GM19463 (cell line): ENCODE data around the gene CLDN24.
A peak's percentile ranks its signal among the peaks of the same experiment; 100 is the strongest.

Source experiments
- ATAC-seq: cut with Tn5 transposase; IDR thresholded peaks from one replicate; pipeline ENCODE4 v1.9.1; 2021; ENCODE audit warnings: mild to moderate bottlenecking, moderate library complexity; ENCODE audit not compliant: unreplicated experiment

The CLDN24 gene

DNA sequence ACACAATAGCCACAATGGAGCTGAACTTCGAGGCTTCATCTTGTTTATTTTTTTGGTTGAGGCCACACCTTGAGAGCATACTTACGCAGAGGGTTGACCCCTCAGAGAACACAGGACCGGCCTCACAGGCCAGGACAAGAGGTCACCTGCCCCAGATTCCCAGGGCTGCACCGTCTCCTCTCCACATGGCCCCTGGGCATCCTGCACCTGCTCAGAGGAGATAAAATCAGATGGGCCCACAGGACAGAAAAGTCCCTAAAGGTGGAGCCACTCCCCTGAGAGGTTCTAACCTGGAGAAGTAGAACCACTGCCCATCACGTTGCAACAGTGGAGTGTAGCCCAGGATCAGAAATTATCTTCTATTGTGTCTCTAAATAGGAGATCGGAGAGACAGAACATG lies 1.1 kb upstream of the CLDN24 start:
- ATAC-seq = no peak

DNA sequence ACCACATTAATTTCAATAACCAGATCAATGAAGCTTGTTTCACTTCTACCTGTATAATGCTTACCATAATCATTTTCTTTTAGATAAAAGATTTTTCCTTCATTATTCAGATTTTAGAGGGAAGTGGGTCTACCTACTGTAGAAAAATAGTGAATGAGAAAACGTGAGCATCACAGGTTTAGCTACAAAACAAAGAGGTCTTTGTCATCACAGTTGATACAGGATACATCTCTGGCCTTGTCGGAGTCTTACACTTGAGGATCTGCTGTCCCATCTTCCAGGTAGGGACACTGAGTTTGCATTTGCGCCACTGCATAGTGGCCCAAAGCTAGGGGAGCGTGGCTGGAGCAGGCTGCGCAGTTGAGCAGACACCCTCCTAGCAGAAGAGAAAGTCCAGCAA lies 710 bp downstream of the CLDN24 start:
- peak; percentile 14 for ATAC-seq

DNA sequence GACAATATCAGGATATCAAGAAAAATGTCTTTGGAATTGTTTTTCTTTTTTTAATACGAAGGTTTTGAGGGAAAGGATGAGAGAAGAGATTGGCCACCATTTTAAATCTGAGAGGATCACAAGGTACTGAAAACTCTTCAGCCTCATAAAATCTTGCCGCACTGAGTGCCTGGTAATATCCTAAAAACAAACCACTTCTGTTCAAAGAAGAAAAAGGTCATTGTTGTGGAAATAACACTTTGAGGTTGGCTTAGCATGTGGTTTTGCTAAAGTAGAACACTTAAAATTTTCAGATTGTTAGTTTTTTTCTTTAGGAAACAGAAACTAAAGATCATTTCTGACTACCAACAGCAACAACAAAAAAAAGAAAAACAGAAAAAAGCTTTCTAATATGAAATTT lies 1.1 kb downstream of the CLDN24 start:
- ATAC-seq = peak; percentile 77

DNA sequence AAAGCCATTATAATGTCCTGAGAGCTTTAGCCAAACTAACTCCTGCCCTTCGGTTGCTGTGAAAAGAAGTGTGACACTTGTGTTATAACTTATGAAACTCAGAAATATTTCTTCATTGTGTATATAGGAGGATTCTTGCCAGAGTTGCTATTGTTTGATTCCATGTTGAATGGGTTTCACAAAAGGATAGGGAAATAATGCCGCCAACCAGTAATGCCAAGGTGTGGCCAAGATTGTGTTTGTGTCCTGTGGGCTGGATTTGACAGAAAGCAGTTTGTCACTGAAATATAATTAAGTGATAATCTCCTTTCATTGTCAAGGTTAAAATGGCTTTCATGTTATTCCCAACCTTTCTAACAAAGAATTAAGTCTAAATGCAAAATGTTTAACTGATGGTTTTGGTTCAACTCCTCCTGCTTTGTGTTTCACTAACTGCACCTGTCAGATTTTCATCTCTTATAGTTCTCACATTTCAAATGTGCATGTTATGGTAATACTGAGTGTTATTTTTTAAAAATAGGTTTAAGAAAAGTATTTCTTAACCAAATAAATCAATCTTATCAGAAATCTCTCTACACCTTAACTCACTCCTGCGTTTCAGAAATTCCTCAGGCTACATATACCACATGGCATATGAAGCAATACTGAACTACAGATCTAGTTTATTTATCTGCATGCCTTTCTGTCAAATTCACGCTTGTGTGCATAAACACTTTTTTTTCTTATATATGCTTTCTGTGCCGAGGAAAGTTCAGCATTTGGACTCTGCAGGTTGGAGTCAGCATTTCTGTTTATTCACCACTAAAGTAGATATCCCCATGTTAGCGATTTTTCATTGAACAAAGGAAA lies 1.8 kb downstream of the CLDN24 start, which contains the start of gene CLDN22:
Gene CLDN22 (minus strand): TSS at position 66 of the 849 bp plus-strand sequence. CDS start 58 bp downstream, at position 8.
- ATAC-seq = no peak

DNA sequence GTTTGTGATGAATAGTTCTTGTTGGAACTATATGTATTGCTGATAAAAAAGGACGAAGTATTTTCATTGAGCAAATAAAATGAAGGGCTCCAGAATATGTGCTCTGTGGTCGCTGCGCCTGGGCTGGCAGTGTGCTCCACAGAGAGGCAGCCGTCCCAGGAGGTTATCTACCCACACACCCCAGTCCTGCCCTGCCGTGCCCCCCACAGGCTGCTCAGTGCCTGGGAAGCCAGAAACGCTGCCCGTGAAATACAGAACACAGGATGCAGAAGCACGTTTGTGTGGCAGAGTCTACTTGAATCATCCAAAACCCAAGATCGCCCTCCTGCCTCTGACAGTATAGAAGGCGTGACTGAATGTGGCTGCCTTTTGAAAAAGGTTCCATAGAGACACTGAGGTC lies 3.6 kb downstream of the CLDN24 start:
- ATAC-seq = no peak

DNA sequence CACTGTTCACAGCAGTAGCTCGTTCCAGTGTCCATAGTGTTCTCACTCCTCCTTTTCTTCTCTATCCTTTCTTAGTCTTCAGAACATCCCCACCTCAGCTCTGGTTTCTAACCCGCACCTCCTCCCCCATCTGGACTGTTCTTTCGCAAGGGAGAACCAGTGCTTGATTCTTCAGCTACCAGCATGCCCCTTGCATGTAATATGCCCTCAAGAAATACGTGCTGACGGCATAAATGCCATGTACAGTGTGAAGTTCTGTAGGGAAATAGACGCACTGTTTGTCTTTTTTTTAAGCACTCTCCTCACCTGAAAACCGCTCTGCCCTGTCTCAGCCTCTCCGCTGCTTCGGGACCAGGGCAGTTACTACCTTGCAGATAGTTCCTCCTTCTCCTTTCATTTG lies 7.4 kb downstream of the CLDN24 start:
- no peak for ATAC-seq

DNA sequence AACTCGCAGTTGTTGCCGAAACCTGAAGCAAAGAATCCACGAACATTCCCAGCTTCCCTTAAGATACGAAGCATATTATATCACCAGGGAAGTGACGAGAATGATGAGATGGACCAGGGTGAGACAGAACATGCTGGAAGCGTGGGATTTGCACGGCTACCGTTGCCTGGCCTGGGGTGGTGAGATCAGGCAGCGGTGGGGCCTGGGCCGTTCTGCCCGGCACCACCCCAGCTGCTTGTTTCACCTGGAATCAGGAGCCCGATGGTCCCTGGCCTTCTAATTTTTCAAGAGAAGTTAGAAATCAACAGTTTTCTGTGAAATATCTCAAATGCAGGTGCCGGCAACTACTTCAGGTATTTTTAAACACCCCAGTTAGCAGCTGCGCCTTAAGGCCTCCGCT lies 7.9 kb downstream of the CLDN24 start:
- ATAC-seq = no peak

DNA sequence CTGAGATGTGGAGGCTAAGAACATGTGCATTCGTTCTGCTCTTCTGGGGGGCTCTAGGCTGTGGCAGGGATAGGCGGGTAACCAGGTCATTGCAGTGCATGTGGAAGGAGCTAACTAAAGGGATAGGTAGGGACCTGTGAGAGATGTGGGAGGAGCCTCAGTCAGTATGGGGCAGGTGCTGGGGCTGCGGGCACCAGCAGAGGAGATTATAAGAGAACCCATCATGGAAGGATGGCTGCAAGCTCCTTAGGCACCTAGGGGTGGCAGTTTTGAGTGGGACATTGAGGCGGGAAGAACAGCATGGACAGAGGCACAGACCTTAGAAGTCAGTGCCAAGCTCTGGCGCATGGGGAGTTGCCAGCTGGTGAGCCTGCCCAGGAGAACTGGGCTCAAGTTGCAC lies 9.4 kb downstream of the CLDN24 start:
- no peak for ATAC-seq

DNA sequence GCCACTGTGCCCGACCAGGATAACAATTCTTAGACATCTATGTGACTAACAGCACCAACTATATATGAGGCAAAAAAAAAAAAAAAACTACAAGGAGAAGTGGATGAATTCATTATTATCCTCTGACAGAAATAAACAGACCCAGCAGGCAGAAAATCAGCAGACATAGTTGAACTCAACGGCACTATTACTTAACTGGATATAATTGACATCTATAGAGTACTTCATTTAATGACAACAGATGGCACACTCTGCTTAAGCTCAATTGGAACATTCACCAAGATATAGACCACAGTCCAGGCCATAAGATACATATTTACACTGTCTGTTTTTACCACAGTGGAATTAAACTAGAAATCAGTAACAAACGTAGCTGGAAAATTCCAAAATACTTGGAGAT lies 15.4 kb downstream of the CLDN24 start:
- no peak for ATAC-seq

DNA sequence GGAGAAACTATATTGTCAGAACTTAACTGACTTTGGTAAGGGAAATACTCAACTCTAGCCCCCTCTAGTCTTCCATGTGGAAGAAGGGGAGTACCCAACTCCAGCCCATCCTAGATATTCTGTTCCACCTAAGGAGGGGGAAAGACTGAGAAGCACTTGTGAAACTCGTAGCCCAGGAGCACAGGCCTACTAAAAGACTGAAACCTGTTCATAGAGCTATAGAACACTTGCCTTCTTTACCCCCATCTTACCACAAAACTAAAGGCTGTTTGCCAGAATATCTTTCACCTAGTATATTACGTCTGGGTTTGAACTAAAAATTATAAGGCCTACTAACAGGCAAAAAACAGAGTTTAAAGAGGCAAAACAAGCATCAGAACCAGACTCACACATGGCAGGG lies 17.7 kb downstream of the CLDN24 start:
- ATAC-seq = no peak

DNA sequence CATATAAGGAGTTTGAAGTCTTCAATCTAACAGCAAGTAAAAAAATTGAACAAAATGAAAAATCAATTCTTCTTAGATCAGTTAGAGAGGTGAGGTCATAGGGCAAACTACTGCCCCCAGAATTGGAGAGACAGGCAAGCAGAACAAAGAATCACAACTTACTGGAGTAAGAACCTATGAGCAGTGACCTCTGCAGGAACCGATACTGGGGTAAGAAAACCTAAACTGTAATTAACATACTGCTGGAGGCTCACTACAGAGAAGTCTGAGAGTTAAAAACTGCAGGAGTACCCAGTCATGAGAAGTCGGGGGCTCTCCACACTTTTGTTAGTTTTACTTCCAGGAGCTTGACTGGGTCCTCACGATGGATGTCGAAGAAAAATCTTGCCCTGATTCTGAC lies 18.2 kb downstream of the CLDN24 start:
- ATAC-seq = no peak

DNA sequence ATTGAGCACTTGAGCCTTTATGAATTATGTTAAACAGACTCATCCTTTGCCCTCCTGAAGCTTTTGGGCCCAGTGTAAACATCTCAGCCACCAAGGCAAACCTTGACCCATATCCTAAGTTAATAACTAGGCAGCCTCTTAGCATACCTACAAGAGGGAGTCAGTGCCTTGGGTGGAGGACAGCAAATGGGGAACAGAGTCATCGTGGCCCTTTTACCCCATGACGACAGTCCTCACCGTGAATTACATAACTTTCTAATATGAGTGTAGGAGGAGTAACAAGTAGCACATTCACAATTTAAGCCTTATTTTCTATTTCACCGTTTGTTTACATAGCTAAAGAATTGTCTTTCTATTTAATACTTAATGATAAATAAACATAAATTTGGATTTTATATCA lies 18.9 kb downstream of the CLDN24 start:
- ATAC-seq = no peak

DNA sequence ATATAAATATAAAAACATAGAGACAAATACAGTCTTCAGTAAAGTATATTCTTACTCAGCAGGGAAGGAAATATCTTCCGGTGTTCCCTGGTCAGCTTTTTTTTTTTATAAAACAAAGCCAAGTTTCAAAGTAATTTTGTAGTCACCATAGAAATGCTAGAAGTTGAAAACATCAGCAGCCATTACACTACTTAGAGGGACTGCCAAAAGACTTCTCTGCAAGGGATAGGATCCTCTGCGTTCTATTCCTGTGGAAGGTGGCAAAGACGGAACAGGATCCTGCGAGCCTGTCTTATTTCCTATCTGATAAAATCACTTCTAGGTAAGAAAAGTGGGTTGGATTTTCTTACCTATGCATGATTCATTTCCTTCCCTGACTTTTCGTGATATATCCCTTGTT lies 21.6 kb downstream of the CLDN24 start:
- ATAC-seq = no peak

DNA sequence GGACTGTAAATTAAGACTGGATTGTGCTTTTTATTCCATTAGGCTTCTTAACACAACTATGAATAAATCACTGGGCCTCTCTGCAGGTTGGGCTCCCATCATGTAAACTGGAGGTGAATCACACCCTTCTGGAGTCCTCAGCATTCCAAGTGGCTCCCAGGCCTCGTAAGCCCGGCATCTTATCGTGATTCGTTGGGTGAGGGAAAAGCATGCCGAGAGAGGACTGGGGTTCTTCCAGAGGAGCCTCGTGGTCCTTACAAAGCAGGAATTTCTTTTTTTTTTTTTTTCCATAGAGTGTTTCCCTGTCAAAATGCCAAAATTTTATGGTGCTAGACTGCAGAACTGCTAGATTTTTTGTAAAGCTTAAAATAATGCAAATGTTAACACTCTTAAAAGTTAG lies 22.2 kb downstream of the CLDN24 start:
- ATAC-seq = no peak

DNA sequence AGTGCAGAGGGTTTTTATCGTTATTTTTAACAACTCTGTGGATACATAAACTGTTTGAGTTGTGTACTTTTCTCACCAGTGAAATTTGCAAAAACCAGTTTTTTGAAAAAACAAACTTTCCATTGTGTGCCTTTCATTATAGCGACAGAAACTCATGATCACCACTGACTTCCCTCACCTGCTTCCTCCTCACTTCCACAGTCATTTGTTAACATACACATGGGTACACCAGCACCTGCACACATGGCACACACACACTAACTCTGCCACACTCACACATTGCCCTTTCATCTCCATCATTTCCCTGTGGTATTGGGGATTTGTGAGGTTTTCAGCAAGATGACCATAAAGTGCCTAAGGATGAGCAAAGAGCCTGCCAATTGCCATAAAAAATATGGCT lies 22.8 kb downstream of the CLDN24 start:
- peak; percentile 35 for ATAC-seq

DNA sequence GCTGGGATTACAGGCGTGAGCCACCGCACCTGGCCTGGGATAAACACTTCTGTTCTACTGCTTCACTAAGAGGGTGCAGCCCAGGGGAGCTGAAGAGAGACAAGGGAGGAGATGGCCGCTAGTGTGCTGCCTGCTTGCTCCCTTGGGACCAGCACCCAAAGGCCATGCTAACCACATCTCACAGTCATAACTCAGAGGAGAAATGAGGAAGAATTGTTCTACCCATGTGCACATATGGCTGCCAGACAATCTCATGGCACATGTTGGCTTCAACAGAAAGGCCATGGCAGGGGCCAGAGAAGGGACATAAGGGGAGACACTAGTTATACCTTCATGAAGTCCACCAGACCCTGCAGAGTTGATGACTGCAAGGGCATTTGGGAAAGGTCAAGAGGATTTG lies 24.6 kb downstream of the CLDN24 start:
- peak; percentile 79 for ATAC-seq

DNA sequence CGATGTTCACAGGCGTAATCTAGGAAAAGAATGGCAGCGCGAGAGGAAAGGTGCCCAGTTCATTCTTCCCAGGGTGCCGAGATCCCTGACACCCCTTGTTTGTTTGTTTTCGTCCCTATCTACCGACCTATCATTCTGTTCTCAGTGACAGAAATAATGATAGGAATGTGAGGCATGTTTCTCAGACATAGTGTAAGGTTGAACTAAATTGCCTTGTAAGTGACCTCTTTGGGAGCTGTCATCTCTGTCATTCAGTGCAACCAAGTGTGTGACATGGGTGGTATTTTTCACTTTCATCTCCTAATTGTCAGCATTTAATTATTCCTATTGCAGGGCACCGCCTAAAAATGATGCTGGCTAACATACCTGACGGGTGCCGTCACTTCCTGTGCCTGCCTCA lies 26.5 kb downstream of the CLDN24 start:
- no peak for ATAC-seq

DNA sequence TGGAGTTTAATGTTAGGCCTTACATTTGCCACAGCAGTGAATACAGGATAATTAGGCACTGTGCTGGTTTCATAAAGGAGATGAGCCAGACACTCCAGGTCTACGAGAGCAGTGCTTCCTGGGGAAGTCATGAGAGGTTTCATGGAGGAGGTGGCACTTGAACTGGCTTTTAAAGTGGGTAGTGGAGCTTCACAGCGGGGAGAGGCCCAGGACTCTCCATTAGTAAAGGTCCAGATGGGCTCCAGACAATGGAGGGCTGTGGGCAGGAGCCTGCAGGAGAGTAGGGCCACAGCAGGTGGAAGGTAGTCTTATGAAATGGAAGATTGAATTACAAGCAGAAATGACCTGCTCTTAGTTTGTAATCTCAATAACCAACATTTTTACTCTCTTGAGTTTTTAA lies 31.2 kb downstream of the CLDN24 start:
- ATAC-seq = no peak

DNA sequence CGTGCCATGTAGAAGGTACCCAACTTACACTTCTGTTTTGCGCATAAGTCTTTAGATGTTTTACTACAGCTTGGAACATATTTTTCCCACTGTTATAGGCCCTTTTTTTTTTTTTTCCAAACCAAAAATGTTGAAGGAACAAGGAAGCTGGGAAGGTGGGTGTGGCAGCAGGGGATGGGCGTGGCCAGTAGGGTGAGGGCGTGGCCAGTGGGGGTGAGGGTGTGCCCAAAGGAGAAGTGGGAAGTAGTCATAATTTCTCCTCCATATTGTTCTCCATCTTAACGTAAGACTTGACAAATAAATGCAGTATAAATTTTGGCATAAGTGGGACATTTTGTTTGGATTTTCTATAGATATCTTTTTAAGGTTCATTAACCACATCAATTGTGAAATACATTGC lies 32.5 kb downstream of the CLDN24 start:
- ATAC-seq = no peak

DNA sequence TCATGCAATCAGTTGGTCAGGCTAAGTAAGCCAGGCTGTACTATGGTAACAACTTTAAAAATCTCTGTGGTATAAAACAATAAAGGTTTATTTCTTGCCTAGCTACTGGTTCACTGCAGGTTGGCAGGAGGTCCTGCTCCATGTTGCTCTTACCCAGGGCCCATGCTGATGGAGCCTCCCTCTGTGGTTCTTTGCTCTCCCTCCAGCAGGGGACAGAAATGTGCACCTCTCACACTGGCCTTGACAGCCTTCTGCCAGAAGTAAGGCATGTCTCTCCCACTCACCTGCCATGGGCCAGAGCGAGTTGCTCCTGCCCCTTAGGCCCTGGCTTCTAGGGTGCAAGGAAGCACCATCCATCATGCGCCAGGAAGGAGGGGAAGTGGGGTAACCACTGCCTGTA lies 33.3 kb downstream of the CLDN24 start:
- no peak for ATAC-seq

DNA sequence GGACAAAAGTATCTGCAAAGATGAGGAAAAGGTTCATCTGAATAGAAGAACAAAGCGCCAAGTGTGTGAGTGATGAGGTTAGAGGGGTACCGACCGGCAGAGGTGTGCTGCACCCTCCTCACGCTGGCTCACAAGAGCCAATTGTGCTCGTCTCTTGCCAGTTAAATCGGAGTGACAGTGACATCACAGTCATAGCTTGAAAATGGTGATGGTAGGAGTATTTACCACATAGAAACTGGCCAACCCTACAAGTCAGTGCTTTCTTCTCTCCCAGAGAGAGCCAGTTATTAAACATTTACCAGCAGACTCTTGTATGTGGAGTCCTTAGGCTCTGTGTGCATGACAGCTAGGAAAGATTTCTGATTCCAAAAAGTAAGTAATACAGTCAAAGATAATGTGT lies 34.5 kb downstream of the CLDN24 start:
- ATAC-seq = peak; percentile 79

DNA sequence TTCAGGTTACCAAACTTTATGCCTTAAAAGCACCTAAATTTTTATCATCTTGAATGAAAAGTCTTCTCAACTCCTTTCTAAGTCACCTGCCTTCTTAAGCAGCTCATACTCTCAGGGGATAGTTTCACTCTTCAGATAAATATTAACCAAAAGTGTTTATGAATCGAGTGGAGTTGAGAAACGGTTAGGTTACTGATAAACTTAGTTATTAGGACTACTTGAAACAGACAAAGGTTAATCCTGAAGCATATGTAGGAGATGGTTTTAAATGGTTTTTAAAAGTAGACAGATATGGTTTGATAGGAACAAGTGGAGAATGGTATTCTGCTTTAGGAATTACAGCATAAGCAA lies 34.9 kb downstream of the CLDN24 start:
- ATAC-seq = peak; percentile 68
